B cell (primary cell): ENCODE results near the gene KATNIP. TPM values are rescaled to one million over a fixed set of nuclear protein-coding genes. Genes with fewer than 3 reads are reported as not detected.

Experiments used
- ATAC-seq: fragments of 200-7000 bp; cut with Tn5 transposase; one replicate; pipeline ENCODE4 v1.10.0; 2021; ENCODE audit warnings: low read depth, mild to moderate bottlenecking, moderate number of reproducible peaks, moderate library complexity
- CTCF ChIA-PET: fragments of 350-600 bp; sonication (Branson Sonifier 250); formaldehyde crosslinking; loops from one replicate; lab custom pipeline; 2021; ENCODE audit warnings: antibody characterized with exemption, inconsistent platforms; lab: Charles Lee
- POLR2A ChIA-PET: fragments of 350-600 bp; sonication (Branson Sonifier 250); formaldehyde crosslinking; loops from one replicate; lab custom pipeline; 2021; ENCODE audit warnings: antibody characterized with exemption; lab: Charles Lee
- DNase-seq: peaks from one replicate; pipeline ENCODE4 v3.0.0; 2013
- H2AFZ ChIP-seq: 2 replicates; pipeline ENCODE4 v1.6.1; 2012; ENCODE audit warnings: mild to moderate bottlenecking, low read depth, low read length; ENCODE audit not compliant: insufficient read depth, poor library complexity, severe bottlenecking
- H3K27ac ChIP-seq, 2 donors: 1 replicate in 1 of 2; 2 replicates in 1 of 2; pipeline ENCODE4 v1.5.1; 2012 to 2013; ENCODE audit warnings: low read length in 2 of 2, mild to moderate bottlenecking in 2 of 2, moderate library complexity in 1 of 2
- H3K27me3 ChIP-seq, 4 experiments: fragments of 200-600 bp in 1 of 4; sonication (generic) in 1 of 4; replicated peaks in 1 of 4; 1 replicate in 2 of 4; 2 replicates in 2 of 4; pipeline versions ENCODE4 v1.6.1 to v1.7.0; 2013 to 2016; ENCODE audit warnings: low read length in 3 of 4, mild to moderate bottlenecking in 2 of 4, mixed read lengths in 1 of 4, moderate library complexity in 1 of 4; ENCODE audit not compliant: insufficient read depth in 4 of 4, control insufficient read depth in 3 of 4; ENCODE audit errors: control extremely low read depth in 1 of 4
- H3K36me3 ChIP-seq, 2 experiments: replicated peaks in 1 of 2; 1 replicate in 1 of 2; 2 replicates in 1 of 2; pipeline versions ENCODE4 v1.6.1 to v1.7.1; 2013; ENCODE audit warnings: low read length in 1 of 2; ENCODE audit not compliant: insufficient read depth in 2 of 2, control insufficient read depth in 1 of 2; ENCODE audit errors: control extremely low read depth in 1 of 2, extremely low read depth in 1 of 2
- H3K4me1 ChIP-seq, 2 donors: fragments of 200-600 bp in 1 of 2; sonication (generic) in 1 of 2; 1 replicate in 1 of 2; 2 replicates in 1 of 2; pipeline versions ENCODE4 v1.5.1 to v1.6.1; 2013 to 2017; ENCODE audit warnings: low read length in 2 of 2; ENCODE audit not compliant: control insufficient read depth in 2 of 2, insufficient read depth in 2 of 2
- H3K4me2 ChIP-seq: replicated peaks from 2 replicates; pipeline ENCODE3; 2012; ENCODE audit warnings: mild to moderate bottlenecking, low read depth, low read length; ENCODE audit not compliant: poor library complexity, severe bottlenecking
- H3K4me3 ChIP-seq, 5 experiments: fragments of 200-600 bp in 1 of 5; sonication (generic) in 1 of 5; 1 replicate in 3 of 5; 2 replicates in 2 of 5; pipeline versions ENCODE4 v1.5.1 to v1.7.0; 2011 to 2016; ENCODE audit warnings: low read length in 4 of 5, mild to moderate bottlenecking in 4 of 5, low read depth in 2 of 5, control low read depth in 1 of 5, moderate library complexity in 1 of 5; ENCODE audit not compliant: insufficient read depth in 1 of 5; ENCODE audit errors: control extremely low read depth in 1 of 5, extremely low read depth in 1 of 5
- H3K79me2 ChIP-seq: fragments of 200-600 bp; sonication (generic); one replicate; pipeline ENCODE4 v1.6.0; 2016; ENCODE audit warnings: low read length; ENCODE audit not compliant: control insufficient read depth, insufficient read depth
- H3K9ac ChIP-seq: fragments of 200-600 bp; sonication (generic); 2 replicates; pipeline ENCODE4 v1.6.1; 2017; ENCODE audit warnings: mild to moderate bottlenecking, low read length, moderate library complexity
- H3K9me3 ChIP-seq, 3 donors: one replicate each; pipeline versions ENCODE4 v1.6.1 to v1.7.1; 2013; ENCODE audit warnings: low read length in 2 of 3; ENCODE audit not compliant: control insufficient read depth in 2 of 3, insufficient read depth in 1 of 3; ENCODE audit errors: control extremely low read depth in 1 of 3
- H4K20me1 ChIP-seq: 2 replicates; pipeline ENCODE4 v1.6.0; 2012; ENCODE audit warnings: mild to moderate bottlenecking, low read length; ENCODE audit not compliant: insufficient read depth, control insufficient read depth, poor library complexity, severe bottlenecking
- H3K27ac Mint-ChIP-seq: one replicate; pipeline ENCODE4 v1.8.0; 2021; ENCODE audit warnings: mixed read lengths
- H3K27me3 Mint-ChIP-seq: one replicate; pipeline ENCODE4 v1.8.0; 2021; ENCODE audit warnings: mixed read lengths
- H3K4me1 Mint-ChIP-seq: one replicate; pipeline ENCODE4 v1.8.0; 2021; ENCODE audit warnings: mixed read lengths
- H3K4me3 Mint-ChIP-seq: one replicate; pipeline ENCODE4 v1.8.0; 2021; ENCODE audit warnings: mixed read lengths
- H3K9me3 Mint-ChIP-seq: one replicate; pipeline ENCODE4 v1.8.0; 2022; ENCODE audit warnings: mixed read lengths; ENCODE audit not compliant: insufficient read depth
- CTCF ChIP-seq: fragments of 200-600 bp; IDR thresholded peaks from one replicate; pipeline ENCODE4 v1.8.0; 2022; ENCODE audit warnings: antibody characterized with exemption, mild to moderate bottlenecking
- EZH2 ChIP-seq: IDR thresholded peaks from 2 replicates; pipeline ENCODE4 v1.6.1; 2012; ENCODE audit warnings: borderline replicate concordance, low read depth, mild to moderate bottlenecking, moderate library complexity, low read length; ENCODE audit not compliant: insufficient read depth, poor library complexity, severe bottlenecking
- WGBS: methylation state at CpG from one replicate; pipeline ENCODE4 v1.1.5; 2013; ENCODE audit warnings: missing lambda C conversion rate; ENCODE audit not compliant: insufficient coverage; 5-methylcytosine and 5-hydroxymethylcytosine counted together
- intact Hi-C: fragments of 100-400 bp; cut with micrococcal nuclease; formaldehyde crosslinking; loops from one replicate; pipeline ENCODE4 v1.10.0; 2022
- polyA plus RNA-seq: library from polyadenylated mRNA; depleted of rRNA; stranded (reverse); fragments of >200 nt; gene quantifications from 2 replicates; pipeline ENCODE4 v1.2.3, GENCODE V29; 2012
- total RNA-seq, 2 donors: library from RNA; stranded (reverse); fragments of 120-200 nt in 1 of 2; gene quantifications; 1 replicate in 1 of 2; 2 replicates in 1 of 2; pipeline versions ENCODE4 v1.2.3 to v1.2.4, GENCODE V29; 2013 to 2022

Gene KATNIP
- total and polyA plus RNA-seq, 2 donors (not counting 1 experiment from before 2014, with no cell fraction given), result 21.2 to 49.9 TPM

GRCh38 chr16:27558932-27559331 is 9.0 kb downstream of the KATNIP start:
- Mint-ChIP-seq H3K9me3 (no peaks in the 10 kb centered on the region), H3K4me1 (peaks cover 2% of the 10 kb centered on the region), H3K27ac (no peak overlapping the region), H3K27me3 (no peaks in the 10 kb centered on the region), H3K4me3 (no peak overlapping the region)
- Histone ChIP-seq H3K9ac (no peak overlapping the region), H3K79me2 (peaks cover 27% of the 10 kb centered on the region), H3K9me3 (no peaks in the 10 kb centered on the region), H4K20me1 (no peaks in the 10 kb centered on the region), H3K4me3 (no peak overlapping the region), H3K27ac (no peak overlapping the region), H3K27me3 (no peaks in the 10 kb centered on the region), H3K36me3 (peaks cover 0 to 3% of the 10 kb centered on the region in 2 experiments), H2AFZ (no peak overlapping the region), H3K4me2 (no peak overlapping the region), H3K4me1 (no peaks in the 10 kb centered on the region)
- intact Hi-C loops, result loop anchor here (10.0 kb wide), 1 partner anchor 656 kb away; the partner anchor contains the start of gene XPO6
- DNase-seq (no peak), ATAC-seq (no peak)
- no peak for TF ChIP-seq CTCF
- CTCF ChIA-PET, result no interaction called here
- WGBS, result no CpG with 5 or more reads among the region's 1 CpG
- POLR2A ChIA-PET, result no interaction called here

- Mint-ChIP-seq H3K27ac (no peak overlapping the region), H3K4me1 (peaks cover 5% of the 10 kb centered on the region), H3K9me3 (no peaks in the 10 kb centered on the region), H3K4me3 (no peak overlapping the region), H3K27me3 (no peaks in the 10 kb centered on the region)
- 98% methylated on average over 5 of the region's 8 CpGs for WGBS
- no peak for ATAC-seq
- Histone ChIP-seq H3K4me2 (no peak overlapping the region), H3K4me3 (no peak overlapping the region), H3K36me3 (peaks cover 0 to 3% of the 10 kb centered on the region in 2 experiments), H3K9me3 (no peaks in the 10 kb centered on the region), H3K4me1 (peaks cover 2 to 4% of the 10 kb centered on the region in 2 donors), H3K9ac (no peak overlapping the region), H4K20me1 (no peaks in the 10 kb centered on the region), H3K27me3 (no peaks in the 10 kb centered on the region), H2AFZ (no peak overlapping the region), H3K27ac (no peak overlapping the region), H3K79me2 (peaks cover 27% of the 10 kb centered on the region)
- no peak for DNase-seq
- CTCF ChIA-PET, result no interaction called here
- intact Hi-C loops, result no loop called here
- POLR2A ChIA-PET, result no interaction called here
- no peak for TF ChIP-seq CTCF
- TF ChIP-seq EZH2, result no peak
These were observed 11.3 kb downstream of the KATNIP start for GRCh38 chr16:27561216-27561615.
